D341Med (cell line): ENCODE results near the gene FBXW10B.
"Not testable (repeated sequence)": the region's sequence is repeated elsewhere in the genome, so short reads cannot be mapped to it uniquely, and the experiment has no call there.

Source experiments
- DNase-seq: peaks from one replicate; pipeline ENCODE4 v3.0.0; 2012; ENCODE audit warnings: low spot score

Gene FBXW10B

GRCh38 chr17:15619331-15620058, at the start of gene FBXW10B:
Gene FBXW10B, minus strand, starts transcription at chr17:15619704. Its CDS starts 192 bp downstream, at chr17:15619512.
- not testable (repeated sequence) for DNase-seq

- no peak for DNase-seq
These were observed 44.2 kb upstream of the FBXW10B start for GRCh38 chr17:15663691-15664090.

GRCh38 chr17:15663176-15663575, 43.7 kb upstream of the FBXW10B start:
- no peak for DNase-seq

GRCh38 chr17:15662681-15663080, 43.2 kb upstream of the FBXW10B start:
- DNase-seq, result no peak

- no peak for DNase-seq
These were observed 40.6 kb upstream of the FBXW10B start for GRCh38 chr17:15660077-15660476.

GRCh38 chr17:15659663-15660062, 40.2 kb upstream of the FBXW10B start:
- DNase-seq, result no peak

- no peak for DNase-seq
These were observed 39.7 kb upstream of the FBXW10B start for GRCh38 chr17:15659236-15659635.

GRCh38 chr17:15658296-15658695, 38.8 kb upstream of the FBXW10B start:
- no peak for DNase-seq

GRCh38 chr17:15657868-15658267, 38.4 kb upstream of the FBXW10B start:
- DNase-seq, result no peak

GRCh38 chr17:15654886-15655561, 35.5 kb upstream of the FBXW10B start:
- DNase-seq, result no peak

- not testable (repeated sequence) for DNase-seq
These were observed 34.9 kb upstream of the FBXW10B start for GRCh38 chr17:15654401-15654800.

- DNase-seq, result no peak
These were observed 33.5 kb upstream of the FBXW10B start for GRCh38 chr17:15652960-15653359.

- peak; percentile 34 for DNase-seq
These were observed 32.1 kb upstream of the FBXW10B start for GRCh38 chr17:15651583-15652110.

- DNase-seq, result no peak
These were observed 31.5 kb upstream of the FBXW10B start for GRCh38 chr17:15650741-15651582.

GRCh38 chr17:15649861-15650421, 30.4 kb upstream of the FBXW10B start:
- DNase-seq, result no peak

- DNase-seq, result no peak
These were observed 28.9 kb upstream of the FBXW10B start for GRCh38 chr17:15648386-15648785.

- DNase-seq, result not testable (repeated sequence)
These were observed 26.4 kb upstream of the FBXW10B start for GRCh38 chr17:15645942-15646312.

GRCh38 chr17:15645099-15645941, 25.8 kb upstream of the FBXW10B start:
- DNase-seq, result not testable (repeated sequence)

GRCh38 chr17:15642505-15643251, 23.2 kb upstream of the FBXW10B start:
- not testable (repeated sequence) for DNase-seq

GRCh38 chr17:15642014-15642413, 22.5 kb upstream of the FBXW10B start:
- DNase-seq, result not testable (repeated sequence)
